ENCODE results near the gene MAP2K4. TPM values are rescaled to one million over a fixed set of nuclear protein-coding genes. Genes with fewer than 3 reads are reported as not detected.
"Not testable (repeated sequence)": the region's sequence is repeated elsewhere in the genome, so short reads cannot be mapped to it uniquely, and the experiment has no call there.

The MAP2K4 gene
- 10 to 100 TPM; 16.7 to 38.7 TPM for total RNA-seq

- ATAC-seq (ENCODE audit: insufficient number of reproducible peaks, low FRiP score, low read depth) (peak; percentile 91), DNase-seq (ENCODE audit: low spot score) (peak; percentile 54)
- H3K9me3 ChIP-seq: no peaks in the 10 kb centered on the region
- no peaks in the 10 kb centered on the region for H3K36me3 ChIP-seq
- TF ChIP-seq, protein P1, sequence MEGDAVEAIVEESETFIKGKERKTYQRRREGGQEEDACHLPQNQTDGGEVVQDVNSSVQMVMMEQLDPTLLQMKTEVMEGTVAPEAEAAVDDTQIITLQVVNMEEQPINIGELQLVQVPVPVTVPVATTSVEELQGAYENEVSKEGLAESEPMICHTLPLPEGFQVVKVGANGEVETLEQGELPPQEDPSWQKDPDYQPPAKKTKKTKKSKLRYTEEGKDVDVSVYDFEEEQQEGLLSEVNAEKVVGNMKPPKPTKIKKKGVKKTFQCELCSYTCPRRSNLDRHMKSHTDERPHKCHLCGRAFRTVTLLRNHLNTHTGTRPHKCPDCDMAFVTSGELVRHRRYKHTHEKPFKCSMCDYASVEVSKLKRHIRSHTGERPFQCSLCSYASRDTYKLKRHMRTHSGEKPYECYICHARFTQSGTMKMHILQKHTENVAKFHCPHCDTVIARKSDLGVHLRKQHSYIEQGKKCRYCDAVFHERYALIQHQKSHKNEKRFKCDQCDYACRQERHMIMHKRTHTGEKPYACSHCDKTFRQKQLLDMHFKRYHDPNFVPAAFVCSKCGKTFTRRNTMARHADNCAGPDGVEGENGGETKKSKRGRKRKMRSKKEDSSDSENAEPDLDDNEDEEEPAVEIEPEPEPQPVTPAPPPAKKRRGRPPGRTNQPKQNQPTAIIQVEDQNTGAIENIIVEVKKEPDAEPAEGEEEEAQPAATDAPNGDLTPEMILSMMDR (IDR thresholded peaks at IDR 0.05): no peak
- no peaks in the 10 kb centered on the region for H3K27me3 ChIP-seq (replicated peaks; ENCODE audit: insufficient read depth)
- H3K27ac ChIP-seq: peak within 1 kb of the TSS; percentile 75 to 79
- peaks cover 9 to 39% of the 10 kb centered on the region in 2 donors for H3K4me1 ChIP-seq (ENCODE audit: control insufficient read depth in 1 of 2, low read depth in 2 of 2)
- peak within 1 kb of the TSS; percentile 93 for H3K4me3 ChIP-seq
Observed at GRCh38 chr17:12020642-12021622, at the start of gene MAP2K4. Gene MAP2K4, plus strand, starts transcription at chr17:12020877. Its CDS starts 10 bp downstream, at chr17:12020887.

GRCh38 chr17:11972741-11973140 is 47.9 kb upstream of the MAP2K4 start:
- not testable (repeated sequence) for H3K27me3 ChIP-seq (replicated peaks; ENCODE audit: insufficient read depth); DNase-seq (ENCODE audit: low spot score); H3K9me3 ChIP-seq; H3K4me1 ChIP-seq (ENCODE audit: control insufficient read depth in 1 of 2, low read depth in 2 of 2); H3K4me3 ChIP-seq; H3K36me3 ChIP-seq; H3K27ac ChIP-seq; ATAC-seq (ENCODE audit: insufficient number of reproducible peaks, low FRiP score, low read depth)

- H3K36me3 ChIP-seq: peaks cover 35% of the 10 kb centered on the region
- DNase-seq (ENCODE audit: low spot score): no peak
- H3K4me1 ChIP-seq (ENCODE audit: control insufficient read depth in 1 of 2, low read depth in 2 of 2): no peaks in the 10 kb centered on the region
- H3K9me3 ChIP-seq: no peaks in the 10 kb centered on the region
- TF ChIP-seq, protein P1 (IDR thresholded peaks at IDR 0.05): no peak
- no peak for ATAC-seq (ENCODE audit: insufficient number of reproducible peaks, low FRiP score, low read depth)
- H3K27me3 ChIP-seq (replicated peaks; ENCODE audit: insufficient read depth): no peaks in the 10 kb centered on the region
- H3K27ac ChIP-seq: no peak overlapping the region
- no peak overlapping the region for H3K4me3 ChIP-seq
Observed at GRCh38 chr17:11979795-11980194, 40.9 kb upstream of the MAP2K4 start.

DNA sequence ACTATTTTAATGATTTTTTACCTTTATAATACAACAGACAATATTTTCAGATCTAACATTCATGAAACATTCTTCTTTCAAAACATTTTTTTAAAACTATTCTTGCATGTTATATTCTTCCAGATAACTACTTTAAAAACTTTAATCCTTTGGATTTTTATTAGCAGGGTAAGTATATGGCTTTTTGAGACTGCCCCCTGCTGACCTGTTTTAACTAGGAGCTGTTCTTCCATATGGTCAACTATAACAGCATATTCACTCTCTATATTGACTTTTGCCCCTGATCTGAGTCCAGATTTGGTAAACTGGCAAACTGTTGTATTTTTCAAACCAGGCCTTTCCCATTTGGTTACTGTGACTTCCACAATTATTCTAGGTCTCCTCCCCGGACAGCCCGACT is 39.9 kb upstream of the MAP2K4 start:
- Histone ChIP-seq H3K4me3 (no peak overlapping the region), H3K27me3 (replicated peaks; ENCODE audit: insufficient read depth) (no peaks in the 10 kb centered on the region), H3K36me3 (peaks cover 39% of the 10 kb centered on the region), H3K4me1 (ENCODE audit: control insufficient read depth in 1 of 2, low read depth in 2 of 2) (no peaks in the 10 kb centered on the region), H3K27ac (no peak overlapping the region), H3K9me3 (no peaks in the 10 kb centered on the region)
- ATAC-seq (ENCODE audit: insufficient number of reproducible peaks, low FRiP score, low read depth): no peak
- TF ChIP-seq, protein P1 (IDR thresholded peaks at IDR 0.05): no peak
- no peak for DNase-seq (ENCODE audit: low spot score)

- TF ChIP-seq, protein P1 (IDR thresholded peaks at IDR 0.05): no peak
- H3K27ac ChIP-seq: no peak overlapping the region
- peaks cover 39% of the 10 kb centered on the region for H3K36me3 ChIP-seq
- DNase-seq (ENCODE audit: low spot score) (no peak), ATAC-seq (ENCODE audit: insufficient number of reproducible peaks, low FRiP score, low read depth) (no peak)
- no peaks in the 10 kb centered on the region for H3K27me3 ChIP-seq (replicated peaks; ENCODE audit: insufficient read depth)
- H3K9me3 ChIP-seq: no peaks in the 10 kb centered on the region
- H3K4me3 ChIP-seq: no peak overlapping the region
- peaks cover 3 to 9% of the 10 kb centered on the region in 2 donors for H3K4me1 ChIP-seq (ENCODE audit: control insufficient read depth in 1 of 2, low read depth in 2 of 2)
Observed at GRCh38 chr17:11981862-11982261, 38.8 kb upstream of the MAP2K4 start.
